GM19351 (cell line): ENCODE data around the gene NAT9.
A peak's percentile ranks its signal among the peaks of the same experiment; 100 is the strongest.

Source experiments
- ATAC-seq: cut with Tn5 transposase; IDR thresholded peaks from one replicate; pipeline ENCODE4 v1.9.1; 2021; ENCODE audit warnings: mild to moderate bottlenecking, moderate library complexity; ENCODE audit not compliant: unreplicated experiment

NAT9 gene

GRCh38 chr17:74776044-74776962 lies at the start of gene NAT9:
NAT9 (minus strand) TSS chr17:74776345; CDS start chr17:74775698, 647 bp downstream.
- ATAC-seq: peak; percentile 60

- no peak for ATAC-seq
Observed at GRCh38 chr17:74824961-74825627, 48.9 kb upstream of the NAT9 start.

- no peak for ATAC-seq
Observed at GRCh38 chr17:74822939-74823367, 46.8 kb upstream of the NAT9 start.

DNA sequence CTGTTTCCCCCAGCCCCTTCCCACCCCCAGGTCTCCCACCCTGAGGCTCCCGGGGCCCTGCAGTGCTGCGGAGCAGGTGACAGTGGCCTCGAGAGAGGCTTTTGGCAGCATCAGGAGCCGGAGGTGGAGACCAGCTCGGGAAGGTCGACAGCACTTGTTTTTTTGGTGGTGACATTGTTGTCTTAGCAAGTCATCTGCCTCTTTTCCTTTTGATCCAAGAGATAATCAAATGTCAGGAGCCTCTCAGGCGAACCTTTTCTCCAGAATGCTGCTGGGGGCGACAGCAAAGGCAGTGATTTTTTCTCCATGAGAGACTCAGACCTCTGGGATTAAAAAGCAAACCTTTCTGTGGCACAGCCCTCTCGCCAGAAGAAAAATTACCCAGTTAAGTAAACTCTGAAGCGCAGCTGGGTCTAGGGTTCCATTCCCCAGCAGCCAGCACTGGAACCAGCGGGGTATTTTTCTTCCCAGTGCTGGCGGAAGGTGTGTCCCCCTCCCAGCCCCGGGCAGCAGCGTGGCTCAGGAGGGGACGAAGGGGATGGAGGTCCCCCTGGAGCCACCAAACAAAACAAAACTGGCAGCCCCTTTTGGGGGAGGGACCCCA lies 46.3 kb upstream of the NAT9 start:
- no peak for ATAC-seq

DNA sequence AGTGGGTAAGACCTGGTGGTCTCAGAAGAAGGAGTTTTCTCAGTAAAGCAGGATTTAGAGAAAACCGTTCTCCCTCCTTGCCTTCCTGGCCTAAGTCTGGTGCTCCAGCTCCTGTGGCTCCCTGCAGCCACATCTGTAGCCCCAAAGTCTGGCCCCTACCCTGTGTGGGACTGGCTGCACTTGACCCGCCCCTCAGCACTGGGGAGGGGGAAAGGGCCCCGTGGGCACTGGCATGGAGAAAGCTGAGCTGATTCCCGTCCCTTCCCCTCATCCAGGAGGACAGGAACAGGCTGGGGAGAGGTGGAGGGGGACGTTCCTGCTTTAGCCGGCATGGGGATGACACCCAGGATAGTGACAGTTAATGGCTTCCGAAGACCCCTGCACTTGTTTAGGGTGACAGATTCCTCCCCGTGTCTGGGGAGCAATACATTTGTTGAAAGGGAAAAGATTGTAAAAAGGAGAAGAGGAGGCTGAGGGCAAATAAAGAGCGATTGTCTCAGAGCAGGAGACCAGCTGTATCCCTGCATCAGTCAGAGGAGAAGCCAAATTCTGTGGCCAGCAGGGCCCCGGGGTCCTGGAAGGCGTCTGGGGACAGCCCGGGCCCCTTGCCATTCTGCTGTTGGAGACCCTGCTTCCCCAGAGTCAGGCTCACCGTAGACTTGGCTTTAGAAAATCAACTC lies 45.6 kb upstream of the NAT9 start:
- no peak for ATAC-seq

DNA sequence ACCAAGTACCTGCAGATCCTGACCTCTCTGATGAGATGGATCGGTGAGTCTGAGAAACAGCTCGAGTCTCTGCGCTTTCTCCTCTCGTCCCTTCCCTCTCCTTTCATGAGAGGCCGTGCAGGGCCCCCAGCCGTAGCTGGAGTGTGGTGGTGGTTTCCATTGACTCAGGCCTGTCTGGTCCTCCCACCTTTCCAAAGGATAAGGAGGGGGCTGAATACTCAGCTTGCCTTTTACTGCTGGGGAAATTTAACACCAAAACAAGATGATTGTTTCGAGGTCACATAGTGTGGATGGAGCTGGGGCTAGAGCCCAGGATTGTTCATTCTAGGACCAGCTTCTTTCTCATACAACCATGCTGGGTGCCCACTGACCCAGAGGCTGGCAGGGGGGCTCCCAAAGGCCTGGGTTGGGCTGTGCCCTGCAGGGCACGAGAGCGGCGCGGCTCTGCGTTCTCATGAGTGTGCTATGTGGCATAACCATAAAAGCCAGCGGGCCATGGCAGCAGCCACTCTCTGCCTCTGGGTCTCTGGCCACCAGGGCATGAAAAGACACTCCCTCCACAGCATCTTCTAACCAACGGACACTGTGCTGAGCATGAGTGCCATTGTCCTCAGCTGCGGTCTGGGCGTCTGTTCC lies 43.8 kb upstream of the NAT9 start:
- no peak for ATAC-seq

GRCh38 chr17:74818291-74818938 lies 42.3 kb upstream of the NAT9 start:
- ATAC-seq: no peak

DNA sequence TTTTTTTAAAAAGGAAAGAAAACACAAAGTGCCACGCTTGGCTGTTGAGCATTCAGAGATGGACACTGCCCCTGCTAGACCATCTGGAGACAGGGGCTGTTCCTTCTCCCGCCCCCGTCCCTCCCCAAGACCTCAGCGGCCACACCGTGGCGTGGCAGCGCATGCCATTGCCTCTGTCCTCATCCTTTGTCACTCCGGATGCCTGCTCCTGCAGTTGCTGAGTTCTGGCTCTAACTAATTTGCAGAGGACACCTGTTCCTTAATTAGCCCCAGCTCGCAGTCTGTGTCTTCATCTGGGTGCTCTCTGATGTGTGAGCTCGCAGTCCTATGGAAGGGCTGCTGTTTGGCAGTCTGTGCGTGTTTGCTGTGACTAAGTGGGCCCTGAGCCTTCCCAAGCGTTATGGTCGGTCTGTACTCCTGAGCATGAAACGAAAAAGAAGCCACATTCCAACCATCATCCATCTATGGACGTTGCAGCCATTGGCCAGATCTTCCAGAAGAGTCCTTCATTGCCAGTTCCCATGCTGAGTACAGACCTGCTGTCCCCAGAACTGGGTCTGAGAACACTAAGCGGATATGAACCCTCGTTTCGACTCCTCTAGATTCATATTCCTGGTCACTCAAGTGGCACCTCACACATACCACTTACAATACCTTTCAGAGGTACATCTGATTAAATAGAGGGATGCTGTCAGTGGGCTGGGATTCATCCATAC lies 40.9 kb upstream of the NAT9 start:
- no peak for ATAC-seq

GRCh38 chr17:74815550-74816370 lies 39.6 kb upstream of the NAT9 start:
- ATAC-seq: no peak

DNA sequence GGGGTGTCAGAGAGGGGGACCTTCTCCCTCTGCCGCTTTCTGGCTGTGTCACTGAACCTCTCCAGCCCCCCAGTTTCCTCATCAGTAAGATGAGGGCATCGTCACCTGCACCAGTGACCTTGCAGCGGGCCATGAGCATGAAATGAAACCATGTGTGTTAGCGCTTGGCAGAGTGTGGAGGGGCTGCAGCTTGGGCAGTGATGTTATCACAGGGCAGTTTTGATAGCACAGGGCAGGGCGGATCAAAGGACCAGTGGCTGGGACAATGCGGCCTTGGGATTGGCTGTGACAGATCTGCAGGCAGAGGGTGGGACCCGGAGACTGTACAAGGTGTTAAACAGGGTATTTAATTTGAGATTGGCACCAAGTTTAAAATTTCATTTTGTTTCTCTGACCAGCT lies 38.9 kb upstream of the NAT9 start:
- no peak for ATAC-seq

DNA sequence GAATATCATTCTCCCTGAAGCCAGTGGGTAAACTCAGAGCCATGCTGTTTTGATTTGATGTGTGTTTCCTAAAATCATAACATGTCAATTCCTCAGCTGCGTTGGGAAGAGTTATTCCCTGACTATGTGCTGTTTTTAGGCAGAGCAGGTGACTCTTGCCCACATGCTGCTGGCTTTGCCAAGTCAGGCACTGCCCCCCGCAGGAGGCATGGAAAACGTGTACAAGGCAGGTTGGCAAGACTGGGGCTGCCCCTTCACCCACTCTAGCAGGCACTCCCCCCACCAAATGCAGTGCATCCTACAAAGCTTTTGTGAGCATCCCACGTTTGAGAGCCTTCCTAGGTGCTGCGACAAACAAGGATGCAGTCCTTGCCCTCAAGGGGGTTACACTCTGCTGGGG lies 38.3 kb upstream of the NAT9 start:
- no peak for ATAC-seq

- ATAC-seq: no peak
Observed at GRCh38 chr17:74812109-74813009, 36.2 kb upstream of the NAT9 start.

DNA sequence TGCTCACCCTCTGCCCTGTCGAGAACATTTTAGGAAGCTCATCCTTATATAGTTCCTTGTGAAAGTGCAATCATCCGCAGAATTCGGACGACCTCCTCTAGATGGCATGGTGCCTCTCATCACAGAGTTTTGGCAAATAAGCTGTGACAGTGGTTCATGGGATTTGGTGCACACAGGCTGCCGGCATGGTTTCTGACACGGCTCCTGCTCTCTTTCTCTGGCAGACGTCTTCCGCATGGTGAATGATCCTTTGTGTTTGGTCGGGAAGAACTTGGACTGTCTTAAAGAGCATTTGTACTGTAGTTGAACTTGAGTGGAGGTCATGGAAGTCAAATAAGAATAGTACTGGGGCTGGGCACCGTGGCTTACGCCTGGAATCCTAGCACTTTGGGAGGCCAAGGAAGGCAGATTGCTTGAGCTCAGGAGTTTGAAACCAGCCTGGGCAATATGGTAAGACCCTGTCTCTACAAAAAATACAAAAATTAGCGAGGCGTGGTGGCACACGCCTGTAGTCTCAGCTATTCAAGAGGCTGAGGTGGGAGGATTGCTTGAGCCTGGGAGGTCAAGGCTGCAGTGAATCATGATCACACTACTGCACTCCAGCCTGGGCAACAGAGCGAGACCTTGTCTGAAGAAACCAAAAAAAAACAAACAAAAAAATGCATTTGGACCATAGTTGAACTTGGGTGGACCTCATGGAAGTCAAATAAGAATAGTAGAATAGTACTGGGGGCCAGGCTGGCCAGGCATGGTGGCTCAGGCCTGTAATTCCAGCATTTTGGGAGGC lies 34.7 kb upstream of the NAT9 start:
- ATAC-seq: no peak

DNA sequence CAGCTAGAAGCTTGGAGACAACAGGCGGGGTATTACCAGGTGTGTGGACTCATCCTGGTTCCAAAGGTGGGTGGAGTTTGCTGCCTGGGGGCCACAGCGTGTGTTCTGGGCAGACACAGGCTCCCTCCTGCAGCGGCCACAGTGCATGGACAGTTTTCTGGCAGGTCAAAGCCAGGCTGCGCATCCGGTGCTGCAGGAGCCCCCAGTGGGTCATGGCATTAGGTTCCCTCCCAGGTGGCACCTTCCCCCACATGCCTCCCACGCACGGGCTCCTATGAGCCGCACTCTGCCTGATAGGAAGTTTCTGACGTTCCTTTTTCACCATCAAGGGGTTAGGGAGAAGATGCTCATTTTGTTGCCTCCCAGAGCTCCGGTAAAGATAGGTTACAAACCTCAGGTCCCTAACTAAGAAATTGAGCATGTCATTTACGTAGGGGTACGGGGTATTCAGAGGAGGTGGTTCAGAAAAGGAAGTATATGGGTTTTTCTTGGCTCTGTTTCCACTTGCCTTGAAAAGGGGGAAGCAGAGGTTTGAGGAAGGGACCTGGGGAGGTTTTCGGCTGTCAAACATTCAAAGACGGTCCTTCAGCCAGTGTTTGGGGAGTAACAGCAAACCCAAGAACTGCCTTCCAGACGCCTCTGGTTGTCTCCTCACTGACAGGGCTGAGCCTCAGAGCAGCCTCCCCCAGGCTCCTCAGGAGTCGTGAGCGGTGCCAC lies 32.7 kb upstream of the NAT9 start:
- ATAC-seq: no peak

DNA sequence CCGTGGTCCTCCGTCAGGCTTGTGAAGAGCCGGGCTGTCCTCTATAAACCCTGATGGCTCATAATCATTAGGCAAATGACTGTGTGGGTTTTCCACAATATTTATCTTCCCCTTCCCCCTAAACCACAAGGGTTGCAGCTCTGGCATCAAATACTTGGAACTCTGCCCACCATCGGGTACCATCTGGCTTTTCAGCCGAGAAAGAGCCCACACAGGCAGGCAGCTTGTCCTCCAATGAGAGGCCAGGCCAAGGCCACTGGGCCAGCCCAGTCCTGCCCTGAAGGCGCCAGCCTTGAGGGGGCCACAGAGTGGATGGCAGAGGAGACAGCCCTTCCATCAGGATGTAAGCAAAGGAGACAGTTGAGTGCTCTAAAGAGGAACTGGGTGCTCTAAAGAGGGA lies 31.8 kb upstream of the NAT9 start:
- no peak for ATAC-seq

DNA sequence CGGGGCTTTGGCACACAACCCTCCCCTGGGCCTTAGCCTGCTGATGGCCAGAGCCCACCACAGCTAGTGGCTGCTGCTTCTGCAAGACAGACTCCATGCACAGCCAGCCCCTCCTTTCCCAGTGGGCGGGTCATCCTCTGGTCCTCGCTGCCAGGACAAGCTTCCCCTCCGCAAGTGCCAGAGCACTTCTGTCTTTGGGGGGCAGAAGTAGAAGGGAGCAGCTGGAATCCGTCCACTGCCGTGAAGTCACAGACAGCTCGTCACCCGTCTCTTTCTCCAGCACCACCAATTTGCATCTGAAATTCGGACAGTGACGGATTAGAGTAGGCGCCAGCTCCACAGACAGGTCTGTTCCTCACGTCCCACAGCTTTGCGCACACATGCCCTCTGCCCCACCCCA lies 31.3 kb upstream of the NAT9 start:
- no peak for ATAC-seq
